HG03575 (cell line): ENCODE data around the gene FAU.
"Not testable (repeated sequence)": the region's sequence is repeated elsewhere in the genome, so short reads cannot be mapped to it uniquely, and the experiment has no call there.

Experiments
- ATAC-seq: cut with Tn5 transposase; IDR thresholded peaks from one replicate; pipeline ENCODE4 v1.9.1; 2021; ENCODE audit not compliant: unreplicated experiment, insufficient number of reproducible peaks, low FRiP score; ENCODE audit errors: extremely low read depth

The FAU gene

GRCh38 chr11:65125197-65126056 lies 3.5 kb upstream of the FAU start:
- no peak for ATAC-seq

- ATAC-seq, result no peak
Measured at GRCh38 chr11:65124480-65125196, 2.7 kb upstream of the FAU start.

GRCh38 chr11:65121447-65121864 lies 478 bp downstream of the FAU start:
- ATAC-seq, result no peak

- ATAC-seq, result no peak
Measured at GRCh38 chr11:65120831-65121230, 1.1 kb downstream of the FAU start.

GRCh38 chr11:65119670-65119995 lies 2.3 kb downstream of the FAU start:
- no peak for ATAC-seq

- not testable (repeated sequence) for ATAC-seq
Measured at GRCh38 chr11:65118891-65119669, 2.9 kb downstream of the FAU start.

GRCh38 chr11:65118097-65118837 lies 3.7 kb downstream of the FAU start:
- no peak for ATAC-seq

- peak; percentile 31 for ATAC-seq
Measured at GRCh38 chr11:65117206-65118096, 4.5 kb downstream of the FAU start, which contains the start of gene ZNHIT2. Gene ZNHIT2, minus strand, starts transcription at chr11:65117701. Its CDS starts 48 bp downstream, at chr11:65117653.

- ATAC-seq, result no peak
Measured at GRCh38 chr11:65116370-65117205, 5.3 kb downstream of the FAU start.

- no peak for ATAC-seq
Measured at GRCh38 chr11:65115361-65116082, 6.4 kb downstream of the FAU start.

- no peak for ATAC-seq
Measured at GRCh38 chr11:65114538-65115171, 7.3 kb downstream of the FAU start.

- ATAC-seq, result no peak
Measured at GRCh38 chr11:65113839-65114238, 8.1 kb downstream of the FAU start.

- no peak for ATAC-seq
Measured at GRCh38 chr11:65113361-65113756, 8.6 kb downstream of the FAU start.

GRCh38 chr11:65112546-65113360 lies 9.2 kb downstream of the FAU start:
- no peak for ATAC-seq

- no peak for ATAC-seq
Measured at GRCh38 chr11:65111744-65112545, 10.0 kb downstream of the FAU start, which contains the start of gene TM7SF2. Gene TM7SF2, plus strand, starts transcription at chr11:65111872. Its CDS starts 144 bp downstream, at chr11:65112016.
